ENCODE measurements around the gene LPIN1.

LPIN1 gene

GRCh38 chr2:11784747-11785610, 38.5 kb downstream of the LPIN1 start:
- DNase-seq (ENCODE audit: low read depth in 2 of 2): peak; percentile 6 to 19

- no peak for DNase-seq (ENCODE audit: low read depth in 2 of 2)
Measured at GRCh38 chr2:11785611-11785940, 39.1 kb downstream of the LPIN1 start.

GRCh38 chr2:11786191-11786590, 39.8 kb downstream of the LPIN1 start:
- DNase-seq (ENCODE audit: low read depth in 2 of 2): no peak

- DNase-seq (ENCODE audit: low read depth in 2 of 2): no peak
Measured at GRCh38 chr2:11786592-11786991, 40.2 kb downstream of the LPIN1 start.

GRCh38 chr2:11787991-11788390, 41.6 kb downstream of the LPIN1 start:
- DNase-seq (ENCODE audit: low read depth in 2 of 2): no peak

- no peak for DNase-seq (ENCODE audit: low read depth in 2 of 2)
Measured at GRCh38 chr2:11788461-11789124, 42.2 kb downstream of the LPIN1 start.

- no peak for DNase-seq (ENCODE audit: low read depth in 2 of 2)
Measured at GRCh38 chr2:11789243-11789642, 42.8 kb downstream of the LPIN1 start.

GRCh38 chr2:11790228-11790627, 43.8 kb downstream of the LPIN1 start:
- no peak for DNase-seq (ENCODE audit: low read depth in 2 of 2)

- DNase-seq (ENCODE audit: low read depth in 2 of 2): no peak
Measured at GRCh38 chr2:11795590-11795989, 49.2 kb downstream of the LPIN1 start.

GRCh38 chr2:11796190-11797171, 50.0 kb downstream of the LPIN1 start:
- DNase-seq (ENCODE audit: low read depth in 2 of 2): no peak

- no peak for DNase-seq (ENCODE audit: low read depth in 2 of 2)
Measured at GRCh38 chr2:11797846-11798245, 51.4 kb downstream of the LPIN1 start.

GRCh38 chr2:11798701-11799435, 52.4 kb downstream of the LPIN1 start:
- no peak for DNase-seq (ENCODE audit: low read depth in 2 of 2)

GRCh38 chr2:11799826-11800225, 53.4 kb downstream of the LPIN1 start:
- DNase-seq (ENCODE audit: low read depth in 2 of 2): no peak

- no peak for DNase-seq (ENCODE audit: low read depth in 2 of 2)
Measured at GRCh38 chr2:11802782-11803191, 56.4 kb downstream of the LPIN1 start.

- no peak for DNase-seq (ENCODE audit: low read depth in 2 of 2)
Measured at GRCh38 chr2:11805024-11805423, 58.6 kb downstream of the LPIN1 start.

GRCh38 chr2:11805920-11806319, 59.5 kb downstream of the LPIN1 start:
- DNase-seq (ENCODE audit: low read depth in 2 of 2): no peak

- no peak for DNase-seq (ENCODE audit: low read depth in 2 of 2)
Measured at GRCh38 chr2:11807156-11808015, 61.0 kb downstream of the LPIN1 start.

GRCh38 chr2:11808016-11808400, 61.6 kb downstream of the LPIN1 start:
- no peak for DNase-seq (ENCODE audit: low read depth in 2 of 2)

- no peak for DNase-seq (ENCODE audit: low read depth in 2 of 2)
Measured at GRCh38 chr2:11809586-11810236, 63.3 kb downstream of the LPIN1 start.

Data from stimulated activated CD8-positive, alpha-beta memory T cell treated with anti-CD3 and anti-CD28 coated beads, Interleukin-2, amount 100 ng/mL, for 1 hour (primary cell).